ENCODE data around the gene CFAP65.

- no peak for TF ChIP-seq POLR2A (IDR thresholded peaks at IDR 0.05; ENCODE audit: low read length)
- no peak for TF ChIP-seq GATA1 (IDR thresholded peaks at IDR 0.05; ENCODE audit: low read depth, low read length)
Measured at GRCh38 chr2:218996937-218997336, 44.4 kb downstream of the CFAP65 start.

Data from erythroblast (primary cell).